ENCODE results near the gene PRPF6. TPM values are rescaled to one million over a fixed set of nuclear protein-coding genes. Genes with fewer than 3 reads are reported as not detected.

The PRPF6 gene
- total and polyA plus RNA-seq, 2 of the 13 experiments (the other 11 are each of a cell fraction or from before 2014, with no cell fraction given), result 63.7 to 101 TPM

- TF ChIP-seq, protein P1, sequence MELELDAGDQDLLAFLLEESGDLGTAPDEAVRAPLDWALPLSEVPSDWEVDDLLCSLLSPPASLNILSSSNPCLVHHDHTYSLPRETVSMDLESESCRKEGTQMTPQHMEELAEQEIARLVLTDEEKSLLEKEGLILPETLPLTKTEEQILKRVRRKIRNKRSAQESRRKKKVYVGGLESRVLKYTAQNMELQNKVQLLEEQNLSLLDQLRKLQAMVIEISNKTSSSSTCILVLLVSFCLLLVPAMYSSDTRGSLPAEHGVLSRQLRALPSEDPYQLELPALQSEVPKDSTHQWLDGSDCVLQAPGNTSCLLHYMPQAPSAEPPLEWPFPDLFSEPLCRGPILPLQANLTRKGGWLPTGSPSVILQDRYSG (CRISPR knock-in tag; IDR thresholded peaks at IDR 0.05), result no peak
- TF ChIP-seq RAD21 (CRISPR knock-in tag; IDR thresholded peaks at IDR 0.05), result peak; percentile 45; the same call in 1 of the 2 replicates
- TF ChIP-seq HHEX (CRISPR knock-in tag; IDR thresholded peaks at IDR 0.05), result no peak
- TF ChIP-seq YY1 (IDR thresholded peaks at IDR 0.05; ENCODE audit: insufficient read depth, insufficient replicate concordance, low read depth, low read length), result peak; percentile 44
- 0 out of 2 replicates have a peak, but pooled peaks have one; percentile 45 for TF ChIP-seq CENPT (CRISPR knock-in tag; IDR thresholded peaks at IDR 0.05; ENCODE audit: low read depth)
- TF ChIP-seq RARA (CRISPR knock-in tag; IDR thresholded peaks at IDR 0.05), result no peak
- TF ChIP-seq, protein P2, sequence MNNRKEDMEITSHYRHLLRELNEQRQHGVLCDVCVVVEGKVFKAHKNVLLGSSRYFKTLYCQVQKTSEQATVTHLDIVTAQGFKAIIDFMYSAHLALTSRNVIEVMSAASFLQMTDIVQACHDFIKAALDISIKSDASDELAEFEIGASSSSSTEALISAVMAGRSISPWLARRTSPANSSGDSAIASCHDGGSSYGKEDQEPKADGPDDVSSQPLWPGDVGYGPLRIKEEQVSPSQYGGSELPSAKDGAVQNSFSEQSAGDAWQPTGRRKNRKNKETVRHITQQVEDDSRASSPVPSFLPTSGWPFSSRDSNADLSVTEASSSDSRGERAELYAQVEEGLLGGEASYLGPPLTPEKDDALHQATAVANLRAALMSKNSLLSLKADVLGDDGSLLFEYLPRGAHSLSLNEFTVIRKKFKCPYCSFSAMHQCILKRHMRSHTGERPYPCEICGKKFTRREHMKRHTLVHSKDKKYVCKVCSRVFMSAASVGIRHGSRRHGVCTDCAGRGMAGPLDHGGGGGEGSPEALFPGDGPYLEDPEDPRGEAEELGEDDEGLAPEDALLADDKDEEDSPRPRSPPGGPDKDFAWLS (CRISPR knock-in tag; IDR thresholded peaks at IDR 0.05; ENCODE audit: borderline replicate concordance), result no peak
- no peak for TF ChIP-seq NR2F1 (CRISPR knock-in tag; IDR thresholded peaks at IDR 0.05)
- TF ChIP-seq, protein P3, sequence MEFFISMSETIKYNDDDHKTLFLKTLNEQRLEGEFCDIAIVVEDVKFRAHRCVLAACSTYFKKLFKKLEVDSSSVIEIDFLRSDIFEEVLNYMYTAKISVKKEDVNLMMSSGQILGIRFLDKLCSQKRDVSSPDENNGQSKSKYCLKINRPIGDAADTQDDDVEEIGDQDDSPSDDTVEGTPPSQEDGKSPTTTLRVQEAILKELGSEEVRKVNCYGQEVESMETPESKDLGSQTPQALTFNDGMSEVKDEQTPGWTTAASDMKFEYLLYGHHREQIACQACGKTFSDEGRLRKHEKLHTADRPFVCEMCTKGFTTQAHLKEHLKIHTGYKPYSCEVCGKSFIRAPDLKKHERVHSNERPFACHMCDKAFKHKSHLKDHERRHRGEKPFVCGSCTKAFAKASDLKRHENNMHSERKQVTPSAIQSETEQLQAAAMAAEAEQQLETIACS (CRISPR knock-in tag; IDR thresholded peaks at IDR 0.05), result peak; percentile 66
- TF ChIP-seq ZFP90 (CRISPR knock-in tag; IDR thresholded peaks at IDR 0.05; ENCODE audit: borderline replicate concordance), result no peak
- TF ChIP-seq TEF (CRISPR knock-in tag; IDR thresholded peaks at IDR 0.05), result no peak
- no peak for TF ChIP-seq ZBTB21 (CRISPR knock-in tag; IDR thresholded peaks at IDR 0.05)
- TF ChIP-seq HOXA3 (CRISPR knock-in tag; IDR thresholded peaks at IDR 0.05), result peak; percentile 48
- TF ChIP-seq ZNF644 (CRISPR knock-in tag; IDR thresholded peaks at IDR 0.05; ENCODE audit: low read depth), result no peak
- TF ChIP-seq, protein P4, sequence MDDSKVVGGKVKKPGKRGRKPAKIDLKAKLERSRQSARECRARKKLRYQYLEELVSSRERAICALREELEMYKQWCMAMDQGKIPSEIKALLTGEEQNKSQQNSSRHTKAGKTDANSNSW (CRISPR knock-in tag; IDR thresholded peaks at IDR 0.05; ENCODE audit: borderline replicate concordance), result no peak
- no peak for TF ChIP-seq SIX4 (CRISPR knock-in tag; IDR thresholded peaks at IDR 0.05)
- 0 out of 2 replicates have a peak, but pooled peaks have one; percentile 9 for TF ChIP-seq HIC2 (CRISPR knock-in tag; IDR thresholded peaks at IDR 0.05; ENCODE audit: low read depth)
- peak; percentile 88 for TF ChIP-seq ZFY (CRISPR knock-in tag; IDR thresholded peaks at IDR 0.05)
- TF ChIP-seq ZMYM3 (CRISPR knock-in tag; IDR thresholded peaks at IDR 0.05), result no peak
- TF ChIP-seq ZNF563 (CRISPR knock-in tag; IDR thresholded peaks at IDR 0.05), result no peak
- TF ChIP-seq TEAD2 (CRISPR knock-in tag; IDR thresholded peaks at IDR 0.05), result no peak
- TF ChIP-seq ZNF552 (CRISPR knock-in tag; IDR thresholded peaks at IDR 0.05; ENCODE audit: borderline replicate concordance), result no peak
- TF ChIP-seq ZNF317 (CRISPR knock-in tag; IDR thresholded peaks at IDR 0.05), result no peak
- peak; percentile 17; the same call in 1 of the 2 replicates for TF ChIP-seq MAFF (IDR thresholded peaks at IDR 0.05; ENCODE audit: low read depth, low read length)
Measured at GRCh38 chr20:64049060-64049877, 68.3 kb downstream of the PRPF6 start, which contains the start of gene SOX18 (continued).

All from HepG2 (cell line).